ENCODE measurements around the gene CRTC2.

Gene CRTC2

DNA sequence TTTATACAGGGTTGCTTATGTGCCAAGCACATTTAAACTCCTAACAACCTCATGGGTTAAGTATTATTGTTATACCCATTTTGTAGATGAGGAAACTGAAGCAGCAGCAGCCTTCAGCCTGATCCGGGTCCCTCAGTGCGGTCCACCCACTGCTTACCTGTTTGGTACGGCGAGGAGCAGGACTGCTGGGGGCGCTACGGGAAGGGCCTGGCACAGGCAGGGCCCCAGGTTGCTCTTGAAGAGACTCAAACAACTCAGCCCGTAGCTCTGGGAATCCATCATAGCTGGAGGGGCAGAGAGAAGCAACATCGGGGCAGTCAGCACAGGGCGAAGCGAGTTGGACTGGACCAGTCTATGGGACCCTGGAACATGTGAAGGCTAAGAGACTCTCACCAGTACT lies 21.1 kb downstream of the CRTC2 start:
- no peak overlapping the region for H3K27ac ChIP-seq
- H4K20me1 ChIP-seq (ENCODE audit: insufficient read depth), result no peaks in the 10 kb centered on the region
- H2AFZ ChIP-seq (ENCODE audit: low read depth), result no peak overlapping the region
- no peaks in the 10 kb centered on the region for H3K4me1 ChIP-seq (ENCODE audit: low read depth, poor library complexity, severe bottlenecking)
- no peak overlapping the region for H3K4me2 ChIP-seq
- TF ChIP-seq, protein P1, sequence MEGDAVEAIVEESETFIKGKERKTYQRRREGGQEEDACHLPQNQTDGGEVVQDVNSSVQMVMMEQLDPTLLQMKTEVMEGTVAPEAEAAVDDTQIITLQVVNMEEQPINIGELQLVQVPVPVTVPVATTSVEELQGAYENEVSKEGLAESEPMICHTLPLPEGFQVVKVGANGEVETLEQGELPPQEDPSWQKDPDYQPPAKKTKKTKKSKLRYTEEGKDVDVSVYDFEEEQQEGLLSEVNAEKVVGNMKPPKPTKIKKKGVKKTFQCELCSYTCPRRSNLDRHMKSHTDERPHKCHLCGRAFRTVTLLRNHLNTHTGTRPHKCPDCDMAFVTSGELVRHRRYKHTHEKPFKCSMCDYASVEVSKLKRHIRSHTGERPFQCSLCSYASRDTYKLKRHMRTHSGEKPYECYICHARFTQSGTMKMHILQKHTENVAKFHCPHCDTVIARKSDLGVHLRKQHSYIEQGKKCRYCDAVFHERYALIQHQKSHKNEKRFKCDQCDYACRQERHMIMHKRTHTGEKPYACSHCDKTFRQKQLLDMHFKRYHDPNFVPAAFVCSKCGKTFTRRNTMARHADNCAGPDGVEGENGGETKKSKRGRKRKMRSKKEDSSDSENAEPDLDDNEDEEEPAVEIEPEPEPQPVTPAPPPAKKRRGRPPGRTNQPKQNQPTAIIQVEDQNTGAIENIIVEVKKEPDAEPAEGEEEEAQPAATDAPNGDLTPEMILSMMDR (conservative IDR thresholded peaks at IDR 0.05; ENCODE audit: low read depth, low read length), result no peak
- H3K9ac ChIP-seq, result no peak overlapping the region
- no peak overlapping the region for H3K4me3 ChIP-seq (IDR thresholded peaks at IDR 0.05; ENCODE audit: insufficient read depth, low read depth, low read length)
- no peaks in the 10 kb centered on the region for H3K36me3 ChIP-seq (ENCODE audit: insufficient read depth)
- H3K79me2 ChIP-seq (ENCODE audit: insufficient read depth, low read depth), result no peaks in the 10 kb centered on the region; the same call in 1 of the 2 replicates
- no peaks in the 10 kb centered on the region for H3K27me3 ChIP-seq (ENCODE audit: insufficient read depth, low read depth)

DNA sequence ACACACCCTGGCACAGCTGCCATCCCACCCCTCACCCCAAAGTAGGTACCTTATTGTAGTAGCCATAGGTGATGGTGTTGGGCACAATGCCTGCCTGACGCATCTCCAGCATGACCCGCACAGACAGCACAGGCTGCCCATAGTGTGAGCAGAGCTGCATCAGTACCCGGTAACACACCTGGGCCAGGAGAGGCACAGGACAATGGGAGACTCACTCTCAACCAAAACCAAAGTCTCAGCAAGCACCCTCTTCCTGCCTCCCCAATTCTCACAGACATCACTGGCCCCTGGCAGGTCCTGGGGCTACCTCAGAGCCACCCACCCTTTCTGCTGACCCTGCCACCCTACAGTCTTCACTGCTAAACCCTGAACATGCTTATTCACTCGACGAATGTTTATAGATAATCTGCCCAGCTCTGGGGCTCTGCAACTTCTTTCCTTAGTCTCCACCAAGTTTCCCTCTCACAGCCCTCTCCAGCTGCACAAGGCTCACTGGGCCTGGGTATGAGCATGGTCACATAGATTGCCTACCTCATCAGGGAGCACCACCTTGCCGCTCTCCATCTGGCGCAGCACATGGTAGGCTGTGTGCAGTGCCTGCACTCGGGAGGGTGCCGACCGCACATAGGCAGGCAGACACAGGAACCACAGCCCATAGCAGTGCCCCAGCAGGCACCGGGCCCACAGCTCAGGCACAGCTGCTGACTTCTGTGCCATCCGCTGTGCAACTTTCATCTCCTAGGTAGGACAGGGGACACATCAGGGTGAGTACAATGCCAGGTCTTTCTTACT lies 22.2 kb downstream of the CRTC2 start:
- H4K20me1 ChIP-seq (ENCODE audit: insufficient read depth), result no peaks in the 10 kb centered on the region
- H3K4me3 ChIP-seq (IDR thresholded peaks at IDR 0.05; ENCODE audit: insufficient read depth, low read depth, low read length), result no peak overlapping the region
- no peak overlapping the region for H2AFZ ChIP-seq (ENCODE audit: low read depth)
- no peaks in the 10 kb centered on the region for H3K79me2 ChIP-seq (ENCODE audit: insufficient read depth, low read depth)
- no peaks in the 10 kb centered on the region for H3K36me3 ChIP-seq (ENCODE audit: insufficient read depth)
- no peak overlapping the region for H3K9ac ChIP-seq
- no peaks in the 10 kb centered on the region for H3K27me3 ChIP-seq (ENCODE audit: insufficient read depth, low read depth)
- no peaks in the 10 kb centered on the region for H3K4me1 ChIP-seq (ENCODE audit: low read depth, poor library complexity, severe bottlenecking)
- no peak overlapping the region for H3K4me2 ChIP-seq
- H3K27ac ChIP-seq, result no peak overlapping the region
- TF ChIP-seq, protein P1 (conservative IDR thresholded peaks at IDR 0.05; ENCODE audit: low read depth, low read length), result no peak

DNA sequence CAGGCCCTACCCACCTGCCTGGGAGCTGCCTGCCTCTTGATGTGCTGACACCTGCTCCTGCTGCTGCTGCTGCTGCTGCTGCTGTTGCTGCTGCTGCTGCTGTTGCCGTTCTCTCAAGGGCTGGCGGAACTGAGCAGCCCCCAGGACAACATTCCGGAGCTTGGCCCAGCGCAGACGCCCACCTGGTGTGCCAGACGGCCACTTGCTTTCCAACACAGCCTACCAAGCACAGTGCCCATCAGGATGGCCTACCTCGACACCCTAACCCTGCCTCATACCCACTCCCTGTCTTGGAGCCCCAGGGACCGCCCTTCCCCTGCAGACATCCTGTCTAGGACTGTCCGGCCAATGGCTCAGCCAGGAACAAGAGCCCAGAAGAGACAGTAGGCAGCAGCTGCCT lies 23.7 kb downstream of the CRTC2 start:
- TF ChIP-seq, protein P1 (conservative IDR thresholded peaks at IDR 0.05; ENCODE audit: low read depth, low read length), result no peak
- no peaks in the 10 kb centered on the region for H3K4me1 ChIP-seq (ENCODE audit: low read depth, poor library complexity, severe bottlenecking)
- H3K9ac ChIP-seq, result no peak overlapping the region
- H3K27ac ChIP-seq, result no peak overlapping the region
- H3K4me3 ChIP-seq (IDR thresholded peaks at IDR 0.05; ENCODE audit: insufficient read depth, low read depth, low read length), result no peak overlapping the region
- no peaks in the 10 kb centered on the region for H3K36me3 ChIP-seq (ENCODE audit: insufficient read depth)
- H3K79me2 ChIP-seq (ENCODE audit: insufficient read depth, low read depth), result no peaks in the 10 kb centered on the region
- no peaks in the 10 kb centered on the region for H3K27me3 ChIP-seq (ENCODE audit: insufficient read depth, low read depth)
- no peak overlapping the region for H3K4me2 ChIP-seq
- no peaks in the 10 kb centered on the region for H4K20me1 ChIP-seq (ENCODE audit: insufficient read depth)
- no peak overlapping the region for H2AFZ ChIP-seq (ENCODE audit: low read depth)

DNA sequence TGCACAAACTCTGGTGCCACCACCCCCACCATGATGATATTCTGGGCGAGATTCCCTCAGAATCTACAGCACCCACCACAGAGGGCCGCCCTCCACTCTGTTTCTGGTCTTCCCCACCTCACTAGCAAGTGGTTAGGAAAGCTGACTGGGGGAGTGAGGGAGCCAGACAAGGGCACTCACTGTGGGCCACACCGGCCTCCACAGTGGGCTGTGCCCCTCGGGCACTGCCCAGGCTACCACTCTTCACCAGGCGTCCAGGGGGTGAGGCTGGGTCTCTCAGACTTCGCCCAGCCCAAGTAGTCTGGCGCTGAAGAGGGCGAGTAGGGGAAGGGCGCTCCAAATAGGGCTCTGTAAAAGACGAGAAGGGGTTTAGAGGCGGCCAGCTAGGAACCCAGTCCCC lies 24.5 kb downstream of the CRTC2 start:
- H3K79me2 ChIP-seq (ENCODE audit: insufficient read depth, low read depth), result no peaks in the 10 kb centered on the region
- H3K27me3 ChIP-seq (ENCODE audit: insufficient read depth, low read depth), result no peaks in the 10 kb centered on the region
- H3K9ac ChIP-seq, result no peak overlapping the region
- H3K4me3 ChIP-seq (IDR thresholded peaks at IDR 0.05; ENCODE audit: insufficient read depth, low read depth, low read length), result no peak overlapping the region
- H3K36me3 ChIP-seq (ENCODE audit: insufficient read depth), result no peaks in the 10 kb centered on the region
- H2AFZ ChIP-seq (ENCODE audit: low read depth), result no peak overlapping the region
- TF ChIP-seq, protein P1 (conservative IDR thresholded peaks at IDR 0.05; ENCODE audit: low read depth, low read length), result no peak
- H3K4me2 ChIP-seq, result no peak overlapping the region
- no peaks in the 10 kb centered on the region for H4K20me1 ChIP-seq (ENCODE audit: insufficient read depth)
- H3K4me1 ChIP-seq (ENCODE audit: low read depth, poor library complexity, severe bottlenecking), result no peaks in the 10 kb centered on the region
- H3K27ac ChIP-seq, result no peak overlapping the region
